SK-N-SH (cell line): ENCODE data around the gene AGBL2. TPM values are rescaled to one million over a fixed set of nuclear protein-coding genes. Genes with fewer than 3 reads are reported as not detected.

Source experiments
- CTCF ChIA-PET: fragments of 300-600, 350-600 bp; formaldehyde crosslinking; extraction: SDS; loops from one replicate; lab custom pipeline; 2021; lab: Yijun Ruan, JAX
- POLR2A ChIA-PET: fragments of 350-600 bp; sonication (Branson Sonifier 250); formaldehyde crosslinking; extraction: SDS; loops from one replicate; lab custom pipeline; 2020; ENCODE audit warnings: antibody characterized with exemption, inconsistent platforms; lab: Yijun Ruan, JAX
- DNase-seq: peaks from one replicate; pipeline ENCODE4 v3.0.0; 2012
- H2AFZ ChIP-seq: fragments of 200-600 bp; sonication (generic); 2 replicates; pipeline ENCODE4 v1.8.1; 2016; ENCODE audit warnings: antibody characterized with exemption, mild to moderate bottlenecking, low read depth
- H3F3A ChIP-seq: fragments of 200-600 bp; sonication (generic); replicated peaks from 2 replicates; pipeline ENCODE3; 2016; ENCODE audit warnings: antibody characterized with exemption, mild to moderate bottlenecking; ENCODE audit not compliant: insufficient read depth
- H3K27ac ChIP-seq, 2 experiments: fragments of 200-500 bp in 1 of 2; fragments of 200-600 bp in 1 of 2; sonication (Bioruptor generic) in 1 of 2; sonication (generic), shearing (Covaris generic) in 1 of 2; 2 replicates each; pipeline versions ENCODE4 v1.5.1 to v1.6.1; 2014 to 2016; ENCODE audit warnings: low read depth in 2 of 2, inconsistent platforms in 1 of 2, low read length in 1 of 2, mild to moderate bottlenecking in 1 of 2, mixed read lengths in 1 of 2
- H3K27me3 ChIP-seq: fragments of 200-600 bp; sonication (generic), shearing (Covaris generic); 2 replicates; pipeline ENCODE4 v1.6.1; 2016; ENCODE audit warnings: mixed run types; ENCODE audit not compliant: insufficient read depth
- H3K36me3 ChIP-seq, 2 experiments: fragments of 200-500 bp in 1 of 2; fragments of 200-600 bp in 1 of 2; sonication (Bioruptor generic) in 1 of 2; sonication (generic) in 1 of 2; replicated peaks in 1 of 2; 2 replicates each; pipeline versions ENCODE3 to v1.5.1; 2014 to 2016; ENCODE audit warnings: low read length in 1 of 2, mild to moderate bottlenecking in 1 of 2; ENCODE audit not compliant: insufficient read depth in 2 of 2, control insufficient read depth in 1 of 2
- H3K4me1 ChIP-seq, 2 experiments: fragments of 200-500 bp in 1 of 2; fragments of 200-600 bp in 1 of 2; sonication (Bioruptor generic) in 1 of 2; sonication (generic), shearing (Covaris generic) in 1 of 2; 2 replicates each; pipeline versions ENCODE4 v1.5.1 to v1.6.1; 2014 to 2016; ENCODE audit warnings: low read depth in 1 of 2, low read length in 1 of 2, mixed run types in 1 of 2; ENCODE audit not compliant: insufficient read depth in 2 of 2, control insufficient read depth in 1 of 2
- H3K4me2 ChIP-seq: fragments of 200-600 bp; sonication (generic), shearing (Covaris generic); 2 replicates; pipeline ENCODE4 v1.6.1; 2017; ENCODE audit warnings: mixed run types
- H3K4me3 ChIP-seq, 2 experiments: fragments of 200-500 bp in 1 of 2; fragments of 200-600 bp in 1 of 2; sonication (Bioruptor generic) in 1 of 2; sonication (generic), shearing (Covaris generic) in 1 of 2; 2 replicates each; pipeline versions ENCODE4 v1.5.1 to v1.8.1; 2014 to 2016; ENCODE audit warnings: low read depth in 2 of 2, inconsistent platforms in 1 of 2, low read length in 1 of 2, mild to moderate bottlenecking in 1 of 2, mixed read lengths in 1 of 2, moderate library complexity in 1 of 2
- H3K79me2 ChIP-seq: fragments of 200-600 bp; sonication (generic); 2 replicates; pipeline ENCODE4 v1.8.1; 2017; ENCODE audit warnings: mild to moderate bottlenecking; ENCODE audit not compliant: insufficient read depth
- H3K9ac ChIP-seq: fragments of 200-600 bp; sonication (generic); 2 replicates; pipeline ENCODE4 v1.6.1; 2017; ENCODE audit warnings: mixed run types
- H3K9me2 ChIP-seq: fragments of 200-600 bp; sonication (generic); 2 replicates; pipeline ENCODE4 v1.6.1; 2017; ENCODE audit warnings: mixed run types
- H3K9me3 ChIP-seq: fragments of 200-600 bp; sonication (generic); 2 replicates; pipeline ENCODE4 v1.6.1; 2017; ENCODE audit warnings: mixed run types, mild to moderate bottlenecking, moderate library complexity
- H4K20me1 ChIP-seq: fragments of 200-600 bp; sonication (generic); 2 replicates; pipeline ENCODE4 v1.6.1; 2017; ENCODE audit warnings: mild to moderate bottlenecking, mixed run types; ENCODE audit not compliant: insufficient read depth
- EZH2phosphoT487 ChIP-seq: fragments of 200-600 bp; sonication (generic); IDR thresholded peaks from 2 replicates; pipeline ENCODE4 v1.6.1; 2017; ENCODE audit warnings: low read depth, mixed run types, mild to moderate bottlenecking, antibody characterized with exemption, moderate library complexity, borderline replicate concordance
- FOSL2 ChIP-seq: IDR thresholded peaks from 2 replicates; pipeline ENCODE4 v1.4.0; 2012; ENCODE audit warnings: low read depth, mild to moderate bottlenecking, moderate library complexity, borderline replicate concordance
- GATA2 ChIP-seq: sonication (generic); formaldehyde crosslinking; IDR thresholded peaks from 2 replicates; pipeline ENCODE4 v1.5.0; 2020; ENCODE audit warnings: mild to moderate bottlenecking, missing genetic modification reagents
- MEF2A ChIP-seq: IDR thresholded peaks from 2 replicates; pipeline ENCODE4 v1.4.0; 2012; ENCODE audit warnings: low read depth, borderline replicate concordance
- POLR2AphosphoS5 ChIP-seq: IDR thresholded peaks from 2 replicates; pipeline ENCODE4 v1.6.1; 2012; ENCODE audit warnings: low read depth, low read length
- RAD21 ChIP-seq: IDR thresholded peaks from 2 replicates; pipeline ENCODE4 v1.6.1; 2012; ENCODE audit warnings: mild to moderate bottlenecking, low read length
- RFX5 ChIP-seq: IDR thresholded peaks from 2 replicates; pipeline ENCODE4 v1.6.1; 2012; ENCODE audit warnings: mild to moderate bottlenecking, improper control_type of control experiment, low read length
- SIN3A ChIP-seq: IDR thresholded peaks from 2 replicates; pipeline ENCODE4 v1.6.1; 2012; ENCODE audit warnings: low read depth, mild to moderate bottlenecking, low read length, moderate library complexity, borderline replicate concordance
- TCF12 ChIP-seq: IDR thresholded peaks from 2 replicates; pipeline ENCODE4 v1.4.0; 2012
- WGBS: methylation state at CpG from one replicate; pipeline ENCODE4 v1.1.6; 2017; ENCODE audit warnings: low lambda C conversion rate; 5-methylcytosine and 5-hydroxymethylcytosine counted together
- polyA plus RNA-seq, 3 experiments: library from polyadenylated mRNA; depleted of rRNA; stranded (reverse); fragments of >200 nt; gene quantifications; 2 replicates each; pipeline ENCODE4 v1.2.3, GENCODE V29; 2012
- TF ChIP-seq, protein P1 (sequence below): IDR thresholded peaks from 2 replicates; pipeline ENCODE4; 2012
- TF ChIP-seq, protein P2 (sequence below): fragments of 150-350 bp; IDR thresholded peaks from 2 replicates; pipeline ENCODE4 v1.6.1; 2016; ENCODE audit warnings: mild to moderate bottlenecking, low read depth, low read length

The AGBL2 gene
- polyA plus RNA-seq, 1 of the 3 experiments (the other 2 are of a cell fraction), result 5.5 TPM

GRCh38 chr11:47631473-47631872, 83.7 kb downstream of the AGBL2 start (continued):
- TF ChIP-seq, protein P1, sequence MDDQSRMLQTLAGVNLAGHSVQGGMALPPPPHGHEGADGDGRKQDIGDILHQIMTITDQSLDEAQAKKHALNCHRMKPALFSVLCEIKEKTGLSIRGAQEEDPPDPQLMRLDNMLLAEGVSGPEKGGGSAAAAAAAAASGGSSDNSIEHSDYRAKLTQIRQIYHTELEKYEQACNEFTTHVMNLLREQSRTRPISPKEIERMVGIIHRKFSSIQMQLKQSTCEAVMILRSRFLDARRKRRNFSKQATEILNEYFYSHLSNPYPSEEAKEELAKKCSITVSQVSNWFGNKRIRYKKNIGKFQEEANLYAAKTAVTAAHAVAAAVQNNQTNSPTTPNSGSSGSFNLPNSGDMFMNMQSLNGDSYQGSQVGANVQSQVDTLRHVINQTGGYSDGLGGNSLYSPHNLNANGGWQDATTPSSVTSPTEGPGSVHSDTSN, result no peak

GRCh38 chr11:47628026-47628425, 87.1 kb downstream of the AGBL2 start:
- WGBS, result 97% methylated on average over 4 of the region's 4 CpGs
- no peak overlapping the region for H3K27ac ChIP-seq
- CTCF ChIA-PET, result interaction anchor here (3.2 kb wide), 1 partner anchor 11 kb away, joined by 9 read pairs; no protein-coding TSS in a partner anchor

DNA sequence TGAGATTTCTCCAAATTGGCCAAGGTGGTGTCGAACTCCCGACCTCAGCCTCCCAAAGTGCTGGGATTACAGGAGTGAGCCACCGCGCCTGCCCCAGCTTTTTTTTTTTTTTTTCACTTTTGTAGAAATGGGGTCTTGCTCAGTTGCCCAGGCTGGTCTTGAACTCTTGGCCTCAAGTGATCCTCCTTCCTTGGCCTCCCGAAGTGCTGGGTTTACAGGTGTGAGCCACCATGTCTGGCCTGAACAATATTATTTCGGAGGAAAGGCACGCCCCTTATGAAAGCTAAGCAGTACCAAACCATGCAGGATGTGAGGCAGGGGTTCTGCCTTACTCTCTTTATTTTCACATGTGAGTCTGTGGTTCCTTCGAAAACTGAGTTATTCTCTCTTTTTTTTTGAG, 88.9 kb downstream of the AGBL2 start:
- POLR2A ChIA-PET, result no interaction called here
- CTCF ChIA-PET, result interaction anchor here (1.3 kb wide), 1 partner anchor 483 kb away, joined by 3 read pairs; no protein-coding TSS in a partner anchor

More at GRCh38 chr11:47628026-47628425, 87.1 kb downstream of the AGBL2 start:
- no peak for DNase-seq
- H3K4me1 ChIP-seq, result no peaks in the 10 kb centered on the region
- H3K9me2 ChIP-seq, result no peaks in the 10 kb centered on the region
- H3K9me3 ChIP-seq, result no peaks in the 10 kb centered on the region
- TF ChIP-seq EZH2phosphoT487, result no peak
- no peak for TF ChIP-seq FOSL2
- TF ChIP-seq, protein P2, sequence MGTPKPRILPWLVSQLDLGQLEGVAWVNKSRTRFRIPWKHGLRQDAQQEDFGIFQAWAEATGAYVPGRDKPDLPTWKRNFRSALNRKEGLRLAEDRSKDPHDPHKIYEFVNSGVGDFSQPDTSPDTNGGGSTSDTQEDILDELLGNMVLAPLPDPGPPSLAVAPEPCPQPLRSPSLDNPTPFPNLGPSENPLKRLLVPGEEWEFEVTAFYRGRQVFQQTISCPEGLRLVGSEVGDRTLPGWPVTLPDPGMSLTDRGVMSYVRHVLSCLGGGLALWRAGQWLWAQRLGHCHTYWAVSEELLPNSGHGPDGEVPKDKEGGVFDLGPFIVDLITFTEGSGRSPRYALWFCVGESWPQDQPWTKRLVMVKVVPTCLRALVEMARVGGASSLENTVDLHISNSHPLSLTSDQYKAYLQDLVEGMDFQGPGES, result no peak
- TF ChIP-seq TCF12, result no peak
- TF ChIP-seq GATA2, result no peak
- TF ChIP-seq MEF2A, result no peak
- TF ChIP-seq, protein P1, result no peak
- no peak for TF ChIP-seq RAD21
- TF ChIP-seq RFX5, result no peak
- TF ChIP-seq, all 33 proteins: peak for 0
- Histone ChIP-seq H2AFZ (no peak overlapping the region), H3K79me2 (no peaks in the 10 kb centered on the region), H4K20me1 (no peaks in the 10 kb centered on the region), H3K4me2 (no peak overlapping the region), H3K36me3 (peaks cover 54 to 78% of the 10 kb centered on the region in 2 experiments), H3K4me3 (no peak overlapping the region), H3K27me3 (no peaks in the 10 kb centered on the region), H3F3A (peaks cover 7% of the 10 kb centered on the region), H3K9ac (no peak overlapping the region)
- POLR2A ChIA-PET, result no interaction called here

More for the DNA sequence above, 88.9 kb downstream of the AGBL2 start:
- WGBS, result 87% methylated on average over 8 of the region's 8 CpGs
- H3K4me1 ChIP-seq, result no peaks in the 10 kb centered on the region
- H3K27me3 ChIP-seq, result no peaks in the 10 kb centered on the region
- no peaks in the 10 kb centered on the region for H3K9me2 ChIP-seq
- H3K79me2 ChIP-seq, result no peaks in the 10 kb centered on the region
- H3K27ac ChIP-seq, result no peak overlapping the region
- no peak overlapping the region for H3K9ac ChIP-seq
- no peaks in the 10 kb centered on the region for H4K20me1 ChIP-seq
- H3K9me3 ChIP-seq, result no peaks in the 10 kb centered on the region
- no peak overlapping the region for H3K4me2 ChIP-seq
- TF ChIP-seq SIN3A (no peak), GATA2 (no peak), POLR2AphosphoS5 (no peak)
- peaks cover under 1% of the 10 kb centered on the region for H3F3A ChIP-seq
- peaks cover 59 to 81% of the 10 kb centered on the region in 2 experiments for H3K36me3 ChIP-seq
- H2AFZ ChIP-seq, result no peak overlapping the region
- DNase-seq, result no peak
- H3K4me3 ChIP-seq, result no peak overlapping the region
